HepG2 (cell line): ENCODE measurements around the gene OGT. TPM values are rescaled to one million over a fixed set of nuclear protein-coding genes. Genes with fewer than 3 reads are reported as not detected.

ENCODE experiments used
- ARID2 ChIP-seq: sonication (generic); formaldehyde crosslinking; IDR thresholded peaks from 2 replicates; pipeline ENCODE4 v1.8.1; 2022; ENCODE audit warnings: mild to moderate bottlenecking, missing genetic modification reagents, borderline replicate concordance
- CBX2 ChIP-seq, 2 experiments: fragments of 200-600 bp in 1 of 2; sonication (generic); formaldehyde crosslinking in 1 of 2; IDR thresholded peaks; 2 replicates each; pipeline versions ENCODE4 v1.7.0 to v1.8.1; 2018 to 2022; ENCODE audit warnings: low read depth in 2 of 2, low read length in 1 of 2, mild to moderate bottlenecking in 1 of 2, missing genetic modification reagents in 1 of 2
- CCAR2 ChIP-seq: fragments of 200-400 bp; formaldehyde crosslinking; optimal IDR thresholded peaks from 2 replicates; pipeline ENCODE3; 2018; ENCODE audit warnings: low read depth, mild to moderate bottlenecking, low read length, moderate library complexity
- FOXK1 ChIP-seq: sonication (generic); formaldehyde crosslinking; IDR thresholded peaks from 2 replicates; pipeline ENCODE4 v1.4.0; 2020; ENCODE audit warnings: low read depth, missing genetic modification reagents, borderline replicate concordance
- FOXP1 ChIP-seq, 2 experiments: fragments of 450-650 bp in 1 of 2; IDR thresholded peaks; 2 replicates each; pipeline ENCODE4 v1.6.1; 2017 to 2018; ENCODE audit warnings: antibody characterized with exemption in 1 of 2
- KLF12 ChIP-seq: sonication (generic); formaldehyde crosslinking; IDR thresholded peaks from 2 replicates; pipeline ENCODE4 v1.4.0; 2020; ENCODE audit warnings: missing genetic modification reagents, borderline replicate concordance
- RARA ChIP-seq: IDR thresholded peaks from 2 replicates; pipeline ENCODE4 v1.6.1; 2016; ENCODE audit warnings: missing genetic modification reagents, missing compliant biosample characterization
- SMAD9 ChIP-seq: sonication (generic); formaldehyde crosslinking; IDR thresholded peaks from 2 replicates; pipeline ENCODE4 v1.5.1; 2020; ENCODE audit warnings: mild to moderate bottlenecking, missing genetic modification reagents
- ZFP36 ChIP-seq: fragments of 150-350 bp; IDR thresholded peaks from 2 replicates; pipeline ENCODE4 v1.6.1; 2018; ENCODE audit warnings: borderline replicate concordance, low read length, low read depth; ENCODE audit not compliant: partially characterized antibody
- ZFX ChIP-seq: sonication (generic); formaldehyde crosslinking; IDR thresholded peaks from 2 replicates; pipeline ENCODE4 v1.4.0; 2020; ENCODE audit warnings: mild to moderate bottlenecking, low read depth, missing genetic modification reagents, moderate library complexity
- ZNF138 ChIP-seq: sonication (generic); formaldehyde crosslinking; IDR thresholded peaks from 2 replicates; pipeline ENCODE4 v1.5.0; 2020; ENCODE audit warnings: mild to moderate bottlenecking, low read depth, missing genetic modification reagents
- ZNF207 ChIP-seq: fragments of 450-650 bp; IDR thresholded peaks from 2 replicates; pipeline ENCODE4 v1.6.1; 2016; ENCODE audit warnings: antibody characterized with exemption, borderline replicate concordance
- ZNF256 ChIP-seq: sonication (generic); formaldehyde crosslinking; conservative IDR thresholded peaks from 2 replicates; pipeline ENCODE4 v1.4.0; 2020; ENCODE audit warnings: missing genetic modification reagents
- ZNF652 ChIP-seq: IDR thresholded peaks from 2 replicates; pipeline ENCODE4 v1.6.1; 2016; ENCODE audit warnings: low read depth, borderline replicate concordance
- ZNF724P ChIP-seq: sonication (generic); formaldehyde crosslinking; IDR thresholded peaks from 2 replicates; pipeline ENCODE4 v1.8.0; 2022; ENCODE audit warnings: missing genetic modification reagents, borderline replicate concordance
- ZNF772 ChIP-seq: sonication (generic); formaldehyde crosslinking; IDR thresholded peaks from 2 replicates; pipeline ENCODE4 v1.5.0; 2020; ENCODE audit warnings: mild to moderate bottlenecking, missing genetic modification reagents
- ZNF839 ChIP-seq: sonication (generic); formaldehyde crosslinking; IDR thresholded peaks from 2 replicates; pipeline ENCODE4 v1.4.0; 2020; ENCODE audit warnings: missing genetic modification reagents, mild to moderate bottlenecking, borderline replicate concordance
- polyA plus RNA-seq, 8 experiments: library from polyadenylated mRNA; depleted of rRNA in 3 of 8; stranded (reverse) in 7 of 8; unstranded in 1 of 8; fragments of >200 nt; fragmentation: Illumina TruSeq in 4 of 8; extraction: Trizol in 4 of 8; gene quantifications; 2 replicates each; pipeline versions ENCODE4 v1.2.1 to v1.2.3, GENCODE V29; 2011 to 2016; ENCODE audit warnings: low read depth in 4 of 8, missing spikeins in 1 of 8, mixed read lengths in 1 of 8; ENCODE audit not compliant: insufficient read depth in 1 of 8
- total RNA-seq, 5 experiments: library from RNA; depleted of rRNA; stranded (reverse); fragments of >200 nt; fragmentation: Illumina TruSeq; extraction: Trizol; gene quantifications; 2 replicates each; pipeline ENCODE4 v1.2.3, GENCODE V29; 2016; ENCODE audit warnings: low read depth in 1 of 5
- TF ChIP-seq, protein P1 (sequence below), 2 experiments: sonication (generic) in 1 of 2; formaldehyde crosslinking in 1 of 2; IDR thresholded peaks; 2 replicates each; pipeline versions ENCODE4 v1.5.1 to v1.6.1; 2011 to 2020; ENCODE audit warnings: borderline replicate concordance in 1 of 2, low read depth in 1 of 2, low read length in 1 of 2, mild to moderate bottlenecking in 1 of 2, missing genetic modification reagents in 1 of 2, moderate library complexity in 1 of 2
- TF ChIP-seq, protein P2 (sequence below): sonication (generic); formaldehyde crosslinking; IDR thresholded peaks from 2 replicates; pipeline ENCODE4 v1.5.1; 2020; ENCODE audit warnings: mild to moderate bottlenecking, moderate library complexity, missing genetic modification reagents
- TF ChIP-seq, protein P3 (sequence below): sonication (generic); formaldehyde crosslinking; IDR thresholded peaks from 2 replicates; pipeline ENCODE4 v1.5.1; 2020; ENCODE audit warnings: mild to moderate bottlenecking, missing genetic modification reagents, moderate library complexity

The OGT gene
- total and polyA plus RNA-seq, 2 of the 13 experiments (the other 11 are each of a cell fraction or from before 2014, with no cell fraction given) = 71.7 to 463 TPM

- TF ChIP-seq ZNF772 (CRISPR knock-in tag) (no peak), CBX2 (IDR thresholded peaks at IDR 0.05; ENCODE audit: low read depth, low read length) (no peak), CBX2 (CRISPR knock-in tag; IDR thresholded peaks at IDR 0.05; ENCODE audit: low read depth) (no peak), ZNF256 (CRISPR knock-in tag) (no peak), KLF12 (CRISPR knock-in tag) (no peak), FOXK1 (CRISPR knock-in tag) (no peak), ZNF839 (CRISPR knock-in tag) (no peak), CCAR2 (no peak), ZNF724P (CRISPR knock-in tag) (no peak), ZNF207 (no peak), ZFP36 (no peak), ARID2 (no peak), ZFX (CRISPR knock-in tag) (peak; percentile 63; the same call in 1 of the 2 replicates), SMAD9 (CRISPR knock-in tag) (no peak), ZNF138 (no peak), ZNF652 (CRISPR knock-in tag) (no peak), RARA (no peak), FOXP1 (IDR thresholded peaks at IDR 0.05) (no peak), FOXP1 (CRISPR knock-in tag; IDR thresholded peaks at IDR 0.05) (no peak)
- TF ChIP-seq, protein P1, sequence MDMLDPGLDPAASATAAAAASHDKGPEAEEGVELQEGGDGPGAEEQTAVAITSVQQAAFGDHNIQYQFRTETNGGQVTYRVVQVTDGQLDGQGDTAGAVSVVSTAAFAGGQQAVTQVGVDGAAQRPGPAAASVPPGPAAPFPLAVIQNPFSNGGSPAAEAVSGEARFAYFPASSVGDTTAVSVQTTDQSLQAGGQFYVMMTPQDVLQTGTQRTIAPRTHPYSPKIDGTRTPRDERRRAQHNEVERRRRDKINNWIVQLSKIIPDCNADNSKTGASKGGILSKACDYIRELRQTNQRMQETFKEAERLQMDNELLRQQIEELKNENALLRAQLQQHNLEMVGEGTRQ (IDR thresholded peaks at IDR 0.05; ENCODE audit: low read depth, low read length) = no peak
- TF ChIP-seq, protein P1 (CRISPR knock-in tag; IDR thresholded peaks at IDR 0.05; ENCODE audit: borderline replicate concordance) = no peak
- TF ChIP-seq, protein P2, sequence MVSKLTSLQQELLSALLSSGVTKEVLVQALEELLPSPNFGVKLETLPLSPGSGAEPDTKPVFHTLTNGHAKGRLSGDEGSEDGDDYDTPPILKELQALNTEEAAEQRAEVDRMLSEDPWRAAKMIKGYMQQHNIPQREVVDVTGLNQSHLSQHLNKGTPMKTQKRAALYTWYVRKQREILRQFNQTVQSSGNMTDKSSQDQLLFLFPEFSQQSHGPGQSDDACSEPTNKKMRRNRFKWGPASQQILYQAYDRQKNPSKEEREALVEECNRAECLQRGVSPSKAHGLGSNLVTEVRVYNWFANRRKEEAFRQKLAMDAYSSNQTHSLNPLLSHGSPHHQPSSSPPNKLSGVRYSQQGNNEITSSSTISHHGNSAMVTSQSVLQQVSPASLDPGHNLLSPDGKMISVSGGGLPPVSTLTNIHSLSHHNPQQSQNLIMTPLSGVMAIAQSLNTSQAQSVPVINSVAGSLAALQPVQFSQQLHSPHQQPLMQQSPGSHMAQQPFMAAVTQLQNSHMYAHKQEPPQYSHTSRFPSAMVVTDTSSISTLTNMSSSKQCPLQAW (CRISPR knock-in tag) = no peak
- TF ChIP-seq, protein P3, sequence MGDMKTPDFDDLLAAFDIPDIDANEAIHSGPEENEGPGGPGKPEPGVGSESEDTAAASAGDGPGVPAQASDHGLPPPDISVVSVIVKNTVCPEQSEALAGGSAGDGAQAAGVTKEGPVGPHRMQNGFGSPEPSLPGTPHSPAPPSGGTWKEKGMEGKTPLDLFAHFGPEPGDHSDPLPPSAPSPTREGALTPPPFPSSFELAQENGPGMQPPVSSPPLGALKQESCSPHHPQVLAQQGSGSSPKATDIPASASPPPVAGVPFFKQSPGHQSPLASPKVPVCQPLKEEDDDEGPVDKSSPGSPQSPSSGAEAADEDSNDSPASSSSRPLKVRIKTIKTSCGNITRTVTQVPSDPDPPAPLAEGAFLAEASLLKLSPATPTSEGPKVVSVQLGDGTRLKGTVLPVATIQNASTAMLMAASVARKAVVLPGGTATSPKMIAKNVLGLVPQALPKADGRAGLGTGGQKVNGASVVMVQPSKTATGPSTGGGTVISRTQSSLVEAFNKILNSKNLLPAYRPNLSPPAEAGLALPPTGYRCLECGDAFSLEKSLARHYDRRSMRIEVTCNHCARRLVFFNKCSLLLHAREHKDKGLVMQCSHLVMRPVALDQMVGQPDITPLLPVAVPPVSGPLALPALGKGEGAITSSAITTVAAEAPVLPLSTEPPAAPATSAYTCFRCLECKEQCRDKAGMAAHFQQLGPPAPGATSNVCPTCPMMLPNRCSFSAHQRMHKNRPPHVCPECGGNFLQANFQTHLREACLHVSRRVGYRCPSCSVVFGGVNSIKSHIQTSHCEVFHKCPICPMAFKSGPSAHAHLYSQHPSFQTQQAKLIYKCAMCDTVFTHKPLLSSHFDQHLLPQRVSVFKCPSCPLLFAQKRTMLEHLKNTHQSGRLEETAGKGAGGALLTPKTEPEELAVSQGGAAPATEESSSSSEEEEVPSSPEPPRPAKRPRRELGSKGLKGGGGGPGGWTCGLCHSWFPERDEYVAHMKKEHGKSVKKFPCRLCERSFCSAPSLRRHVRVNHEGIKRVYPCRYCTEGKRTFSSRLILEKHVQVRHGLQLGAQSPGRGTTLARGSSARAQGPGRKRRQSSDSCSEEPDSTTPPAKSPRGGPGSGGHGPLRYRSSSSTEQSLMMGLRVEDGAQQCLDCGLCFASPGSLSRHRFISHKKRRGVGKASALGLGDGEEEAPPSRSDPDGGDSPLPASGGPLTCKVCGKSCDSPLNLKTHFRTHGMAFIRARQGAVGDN (CRISPR knock-in tag) = peak; percentile 65
Measured at GRCh38 chrX:71622576-71623450, 89.9 kb downstream of the OGT start (continued).
